Measurements from ENCODE around the gene GPATCH8. TPM values are rescaled to one million over a fixed set of nuclear protein-coding genes. Genes with fewer than 3 reads are reported as not detected.
A peak's percentile ranks its signal among the peaks of the same experiment; 100 is the strongest.
"Not testable (repeated sequence)": the region's sequence is repeated elsewhere in the genome, so short reads cannot be mapped to it uniquely, and the experiment has no call there.

The GPATCH8 gene
- total and polyA plus RNA-seq, 4 donors, result 36.0 to 42.0 (median 36.9) TPM

DNA sequence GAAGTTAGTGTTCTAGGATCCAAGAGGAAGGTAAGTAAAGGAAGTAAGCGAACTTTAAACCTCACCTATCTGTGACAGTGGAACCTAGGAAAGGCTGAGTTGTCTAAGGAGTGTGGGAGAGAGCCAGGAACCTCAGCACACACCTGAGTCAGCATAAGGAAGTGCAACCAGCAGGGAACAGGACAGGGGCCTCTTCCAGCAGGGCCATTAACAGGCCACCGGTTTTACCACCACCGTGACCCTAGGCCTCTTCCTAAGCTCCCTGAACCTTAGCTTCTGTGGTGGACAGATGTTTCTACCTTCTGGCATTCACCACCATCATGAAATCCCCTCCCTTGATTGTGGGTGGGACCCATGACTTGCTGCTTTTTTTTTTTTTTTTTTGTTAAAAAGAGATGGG is 26.7 kb upstream of the GPATCH8 start:
- DNase-seq (ENCODE audit: low read depth in 4 of 6, low spot score in 6 of 6), result no peak
- no peaks in the 10 kb centered on the region for H3K36me3 ChIP-seq (ENCODE audit: control insufficient read depth, insufficient read depth, low read length)
- no peaks in the 10 kb centered on the region for H3K27me3 ChIP-seq (ENCODE audit: control insufficient read depth, insufficient read depth, low read length)
- 90% methylated on average over 2 of the region's 3 CpGs for WGBS (ENCODE audit: insufficient coverage)
- H3K9me3 ChIP-seq (ENCODE audit: control insufficient read depth, insufficient read depth, low read length), result no peaks in the 10 kb centered on the region
- H3K4me3 ChIP-seq (ENCODE audit: low read depth, low read length), result no peak overlapping the region
- H3K27ac ChIP-seq (ENCODE audit: low read depth, low read length), result no peak overlapping the region
- peaks cover 11% of the 10 kb centered on the region for H3K4me1 ChIP-seq (ENCODE audit: control insufficient read depth, insufficient read depth, low read length)

DNA sequence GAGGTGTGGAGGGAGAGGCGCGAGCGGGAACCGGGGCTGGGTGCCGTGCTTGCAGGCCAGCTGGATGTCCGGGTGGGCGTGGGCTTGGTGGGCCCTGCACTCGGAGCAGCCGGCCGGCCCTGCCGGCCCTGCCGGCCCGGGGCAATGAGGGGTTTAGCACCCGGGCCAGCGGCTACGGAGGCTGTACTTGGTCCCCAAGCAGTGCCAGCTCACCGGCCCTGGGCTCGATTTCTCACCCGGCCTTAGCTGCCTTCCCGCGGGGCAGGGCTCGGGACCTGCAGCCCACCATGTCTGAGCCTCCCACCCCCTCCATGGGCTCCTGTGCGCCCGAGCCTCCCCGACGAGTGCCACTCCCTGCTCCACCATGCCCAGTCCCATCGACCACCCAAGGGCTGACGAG is 24.7 kb upstream of the GPATCH8 start:
- no peaks in the 10 kb centered on the region for H3K9me3 ChIP-seq (ENCODE audit: control insufficient read depth, insufficient read depth, low read length)
- no peak overlapping the region for H3K4me3 ChIP-seq (ENCODE audit: low read depth, low read length)
- H3K27ac ChIP-seq (ENCODE audit: low read depth, low read length), result no peak overlapping the region
- 94% methylated on average over 22 of the region's 28 CpGs for WGBS (ENCODE audit: insufficient coverage)
- no peaks in the 10 kb centered on the region for H3K27me3 ChIP-seq (ENCODE audit: control insufficient read depth, insufficient read depth, low read length)
- H3K36me3 ChIP-seq (ENCODE audit: control insufficient read depth, insufficient read depth, low read length), result no peaks in the 10 kb centered on the region
- H3K4me1 ChIP-seq (ENCODE audit: control insufficient read depth, insufficient read depth, low read length), result no peaks in the 10 kb centered on the region
- no peak for DNase-seq (ENCODE audit: low read depth in 4 of 6, low spot score in 6 of 6)

DNA sequence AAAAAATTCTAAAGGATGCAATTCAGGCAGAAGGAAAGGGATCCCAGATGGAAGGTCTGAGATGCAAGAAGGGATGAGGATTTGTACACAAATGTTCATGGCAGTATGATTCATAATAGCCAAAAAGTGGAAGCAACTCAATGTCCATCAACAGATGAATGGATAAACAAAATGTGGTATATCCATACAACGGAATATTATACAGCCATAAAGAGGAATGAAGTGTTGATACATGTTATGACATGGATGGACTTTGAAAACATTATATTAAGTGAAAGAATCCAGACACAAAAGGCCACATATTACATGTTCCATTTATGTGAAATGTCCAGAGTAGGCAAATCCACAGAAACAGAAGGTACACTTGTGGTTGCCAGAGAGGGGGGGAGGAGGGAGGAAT is 23.9 kb upstream of the GPATCH8 start:
- WGBS (ENCODE audit: insufficient coverage), result no CpG with 5 or more reads among the region's 1 CpG

DNA sequence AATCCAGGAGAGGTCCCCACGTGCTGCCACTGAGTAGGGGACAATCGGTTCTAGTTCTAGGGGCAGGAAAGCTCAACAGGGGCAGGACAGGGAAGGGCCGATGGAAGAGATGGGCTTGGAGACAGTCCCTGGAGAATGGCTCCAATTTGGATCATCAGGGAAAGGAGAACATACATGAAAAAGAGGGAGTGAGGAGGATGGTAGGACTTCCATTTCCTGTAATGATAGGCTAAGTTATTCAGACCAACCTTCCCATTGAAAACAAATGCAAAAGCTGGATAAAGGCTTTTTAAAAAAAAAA is 20.4 kb upstream of the GPATCH8 start:
- no peak for DNase-seq (ENCODE audit: low read depth in 4 of 6, low spot score in 6 of 6)
- 100% methylated on average over 2 of the region's 3 CpGs for WGBS (ENCODE audit: insufficient coverage)
- Histone ChIP-seq H3K4me1 (ENCODE audit: control insufficient read depth, insufficient read depth, low read length) (no peaks in the 10 kb centered on the region), H3K27ac (ENCODE audit: low read depth, low read length) (no peak overlapping the region), H3K4me3 (ENCODE audit: low read depth, low read length) (no peak overlapping the region), H3K36me3 (ENCODE audit: control insufficient read depth, insufficient read depth, low read length) (no peaks in the 10 kb centered on the region), H3K27me3 (ENCODE audit: control insufficient read depth, insufficient read depth, low read length) (no peaks in the 10 kb centered on the region), H3K9me3 (ENCODE audit: control insufficient read depth, insufficient read depth, low read length) (no peaks in the 10 kb centered on the region)

More for the DNA sequence above, 23.9 kb upstream of the GPATCH8 start:
- H3K36me3 ChIP-seq (ENCODE audit: control insufficient read depth, insufficient read depth, low read length), result no peaks in the 10 kb centered on the region
- no peak for DNase-seq (ENCODE audit: low read depth in 4 of 6, low spot score in 6 of 6)
- no peak overlapping the region for H3K27ac ChIP-seq (ENCODE audit: low read depth, low read length)
- no peaks in the 10 kb centered on the region for H3K9me3 ChIP-seq (ENCODE audit: control insufficient read depth, insufficient read depth, low read length)
- no peaks in the 10 kb centered on the region for H3K4me1 ChIP-seq (ENCODE audit: control insufficient read depth, insufficient read depth, low read length)
- no peak overlapping the region for H3K4me3 ChIP-seq (ENCODE audit: low read depth, low read length)
- H3K27me3 ChIP-seq (ENCODE audit: control insufficient read depth, insufficient read depth, low read length), result no peaks in the 10 kb centered on the region

DNA sequence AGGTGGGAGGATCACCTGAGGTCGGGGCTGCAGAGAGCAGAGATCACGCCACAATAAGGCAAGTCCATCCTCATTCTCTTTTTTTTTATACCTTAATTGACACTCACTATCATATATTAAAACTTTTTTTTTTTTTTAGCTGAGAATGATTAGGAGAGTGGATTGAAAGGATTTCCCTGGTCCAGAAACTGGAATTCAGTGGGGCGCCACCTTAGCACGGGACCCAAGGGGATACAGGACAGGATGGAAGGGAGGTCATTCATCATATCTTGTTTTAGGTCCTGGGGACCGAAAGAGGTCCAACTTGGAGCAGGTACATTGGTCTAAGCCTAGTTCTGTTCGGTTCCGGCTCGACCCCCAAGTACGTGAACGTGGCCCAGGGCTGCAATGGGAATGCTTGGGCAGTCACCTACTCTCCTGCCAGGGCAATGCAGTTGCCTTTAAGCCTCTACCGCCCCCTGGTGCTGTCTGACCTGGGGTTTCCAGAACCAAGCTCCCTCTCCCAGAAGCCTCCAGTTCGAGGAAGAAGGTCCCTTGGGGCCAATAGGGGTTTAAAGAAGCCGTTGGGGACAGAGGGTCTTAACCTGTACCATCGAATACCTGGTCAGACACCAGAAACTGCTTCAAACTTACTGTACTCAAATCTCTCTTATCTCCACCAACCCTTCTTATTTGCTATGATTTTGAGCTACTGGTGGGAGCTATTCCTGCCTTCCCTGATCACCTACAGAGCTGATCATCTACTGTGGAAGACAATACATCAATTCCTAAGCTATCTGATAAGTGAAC is 19.9 kb upstream of the GPATCH8 start:
- H3K4me3 ChIP-seq (ENCODE audit: low read depth, low read length), result no peak overlapping the region
- no peak for DNase-seq (ENCODE audit: low read depth in 4 of 6, low spot score in 6 of 6)
- no peaks in the 10 kb centered on the region for H3K27me3 ChIP-seq (ENCODE audit: control insufficient read depth, insufficient read depth, low read length)
- no peak overlapping the region for H3K27ac ChIP-seq (ENCODE audit: low read depth, low read length)
- 69% methylated on average over 9 of the region's 14 CpGs for WGBS (ENCODE audit: insufficient coverage)
- no peaks in the 10 kb centered on the region for H3K36me3 ChIP-seq (ENCODE audit: control insufficient read depth, insufficient read depth, low read length)
- H3K9me3 ChIP-seq (ENCODE audit: control insufficient read depth, insufficient read depth, low read length), result no peaks in the 10 kb centered on the region
- no peaks in the 10 kb centered on the region for H3K4me1 ChIP-seq (ENCODE audit: control insufficient read depth, insufficient read depth, low read length)

DNA sequence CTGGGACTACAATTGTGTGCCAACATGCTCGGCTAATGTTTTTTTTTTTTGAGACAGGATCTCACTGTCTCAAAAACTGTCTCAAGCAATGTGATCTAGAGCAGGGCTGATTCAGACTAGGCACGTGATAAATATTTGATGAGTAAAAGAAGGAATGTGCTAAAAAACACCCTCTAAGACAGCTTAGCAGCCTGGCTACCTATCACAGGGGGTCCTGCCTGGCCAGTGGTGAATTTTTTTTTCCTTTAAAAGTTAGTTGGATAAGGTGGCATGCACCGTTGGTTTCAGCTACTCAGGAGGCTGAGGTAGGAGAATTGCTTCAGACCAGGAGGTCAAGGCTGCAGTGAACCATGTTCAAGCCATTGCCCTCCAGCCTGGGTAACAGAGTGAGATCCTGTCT is 14.8 kb upstream of the GPATCH8 start:
- Histone ChIP-seq H3K36me3 (ENCODE audit: control insufficient read depth, insufficient read depth, low read length) (no peaks in the 10 kb centered on the region), H3K4me3 (ENCODE audit: low read depth, low read length) (no peak overlapping the region), H3K27me3 (ENCODE audit: control insufficient read depth, insufficient read depth, low read length) (no peaks in the 10 kb centered on the region), H3K4me1 (ENCODE audit: control insufficient read depth, insufficient read depth, low read length) (no peaks in the 10 kb centered on the region), H3K9me3 (ENCODE audit: control insufficient read depth, insufficient read depth, low read length) (no peaks in the 10 kb centered on the region), H3K27ac (ENCODE audit: low read depth, low read length) (no peak overlapping the region)
- DNase-seq (ENCODE audit: low read depth in 4 of 6, low spot score in 6 of 6), result no peak
- WGBS (ENCODE audit: insufficient coverage), result 61% methylated on average over 2 of the region's 3 CpGs

DNA sequence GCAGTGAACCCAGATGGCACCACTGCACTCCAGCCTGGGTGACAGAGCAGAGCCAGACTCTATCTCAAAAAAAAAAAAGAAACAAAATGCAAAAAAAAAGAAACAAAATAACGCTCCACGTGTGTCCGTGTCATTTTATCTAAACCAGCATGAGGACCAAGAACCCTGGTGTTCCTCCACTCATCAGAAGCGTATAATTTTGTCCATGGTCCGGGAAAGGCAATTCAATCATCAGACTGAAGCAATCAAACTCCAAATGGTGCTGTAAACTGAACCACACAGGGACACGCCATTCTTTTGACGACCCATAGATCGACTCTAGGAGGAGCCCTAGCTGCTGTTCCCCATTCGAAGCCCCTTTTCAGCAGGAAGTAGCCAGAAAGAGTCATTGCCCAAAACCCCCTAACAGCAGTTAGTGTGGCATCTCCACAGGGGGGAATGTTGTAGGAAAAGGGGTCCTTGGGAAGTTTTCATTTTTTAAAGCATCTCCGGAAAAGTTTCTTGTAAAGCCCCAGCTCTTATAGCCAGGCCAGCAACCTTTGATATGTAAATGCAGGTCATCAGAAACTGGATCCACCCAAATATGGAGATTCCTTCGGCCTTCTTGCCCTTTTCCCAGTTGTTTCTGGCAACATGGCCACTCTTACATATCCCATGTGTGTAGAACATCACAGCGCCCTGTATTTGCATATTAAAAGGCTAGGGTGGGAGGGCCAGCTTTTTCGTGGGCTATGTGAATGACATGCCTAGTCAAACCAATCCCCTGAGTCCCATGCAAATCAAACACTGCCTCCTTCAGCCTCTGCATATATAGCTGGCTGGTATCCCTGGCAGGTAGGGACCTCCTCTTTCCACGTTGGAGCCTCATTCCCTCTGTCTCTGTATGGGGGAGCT is 8.3 kb upstream of the GPATCH8 start:
- 23% methylated on average over 10 of the region's 14 CpGs for WGBS (ENCODE audit: insufficient coverage)
- DNase-seq (ENCODE audit: low read depth in 4 of 6, low spot score in 6 of 6), result peak in 2 of 6 donors; percentile 4 to 26
- H3K36me3 ChIP-seq (ENCODE audit: control insufficient read depth, insufficient read depth, low read length); H3K4me1 ChIP-seq (ENCODE audit: control insufficient read depth, insufficient read depth, low read length); H3K27me3 ChIP-seq (ENCODE audit: control insufficient read depth, insufficient read depth, low read length); H3K4me3 ChIP-seq (ENCODE audit: low read depth, low read length); H3K9me3 ChIP-seq (ENCODE audit: control insufficient read depth, insufficient read depth, low read length); H3K27ac ChIP-seq (ENCODE audit: low read depth, low read length): not testable (repeated sequence)

DNA sequence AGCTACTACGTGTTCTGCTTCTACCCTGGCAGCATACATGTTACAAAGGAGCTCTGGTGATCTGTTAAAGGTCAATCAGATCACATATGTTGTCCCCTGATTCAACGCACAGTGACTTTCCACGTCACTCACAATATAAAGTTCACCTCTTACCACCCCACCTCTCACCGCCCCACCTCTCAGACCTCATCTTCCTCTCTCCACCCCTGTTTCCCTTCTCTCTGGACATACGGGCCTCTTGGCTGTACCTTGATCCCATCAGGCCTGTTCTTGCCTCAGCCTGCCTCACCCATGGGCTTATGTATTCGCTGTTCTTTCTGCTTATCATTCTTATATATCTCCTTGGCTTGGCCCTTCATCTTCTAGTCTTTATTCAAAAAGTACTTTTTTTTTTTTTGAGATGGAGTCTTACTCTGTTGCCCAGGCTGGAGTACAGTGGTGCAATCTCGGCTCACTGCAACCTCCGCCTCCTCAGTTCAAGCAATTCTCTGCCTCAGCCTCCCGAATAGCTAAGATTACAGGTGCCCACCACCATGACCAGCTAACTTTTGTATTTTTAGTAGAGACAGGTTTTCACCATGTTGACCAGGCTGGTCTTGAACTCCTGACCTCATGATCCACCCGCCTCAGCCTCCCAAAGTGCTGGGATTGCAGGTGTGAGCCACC is 3.9 kb upstream of the GPATCH8 start:
- H3K4me1 ChIP-seq (ENCODE audit: control insufficient read depth, insufficient read depth, low read length); DNase-seq (ENCODE audit: low read depth in 4 of 6, low spot score in 6 of 6); H3K27me3 ChIP-seq (ENCODE audit: control insufficient read depth, insufficient read depth, low read length); H3K4me3 ChIP-seq (ENCODE audit: low read depth, low read length); H3K9me3 ChIP-seq (ENCODE audit: control insufficient read depth, insufficient read depth, low read length); H3K36me3 ChIP-seq (ENCODE audit: control insufficient read depth, insufficient read depth, low read length); H3K27ac ChIP-seq (ENCODE audit: low read depth, low read length): not testable (repeated sequence)
- 89% methylated on average over 6 of the region's 10 CpGs for WGBS (ENCODE audit: insufficient coverage)

DNA sequence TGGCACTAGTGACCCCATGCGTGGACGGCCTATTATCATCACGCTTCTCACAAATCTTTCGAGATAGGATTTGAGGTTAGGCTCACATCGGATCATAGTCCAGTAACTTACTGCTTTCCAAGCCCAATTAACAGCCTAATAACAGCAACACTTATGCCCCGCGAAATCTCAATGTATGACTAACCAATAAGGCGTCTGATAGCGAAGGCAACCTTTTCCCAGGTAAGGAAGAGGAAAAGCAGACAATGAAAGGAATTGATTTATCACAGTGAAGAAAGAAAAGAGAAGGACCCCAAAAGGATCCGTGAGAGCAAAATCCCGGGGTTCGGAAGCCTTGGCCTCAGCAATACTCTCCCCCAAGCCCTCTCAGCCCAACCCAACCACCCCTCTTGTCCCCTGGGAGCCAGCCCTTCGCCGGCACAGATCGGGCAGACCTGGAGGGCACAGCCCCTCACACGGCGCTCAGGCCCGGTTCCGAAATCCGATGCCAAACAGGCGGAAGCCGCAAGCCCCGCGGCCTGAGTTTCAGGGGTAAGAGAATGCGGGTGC is 534 bp downstream of the GPATCH8 start:
- H3K9me3 ChIP-seq (ENCODE audit: control insufficient read depth, insufficient read depth, low read length), result no peaks in the 10 kb centered on the region
- no peaks in the 10 kb centered on the region for H3K36me3 ChIP-seq (ENCODE audit: control insufficient read depth, insufficient read depth, low read length)
- peak overlapping the region; percentile 94 for H3K27ac ChIP-seq (ENCODE audit: low read depth, low read length)
- H3K4me3 ChIP-seq (ENCODE audit: low read depth, low read length), result peak overlapping the region; percentile 89
- 0% methylated on average over 13 of the region's 25 CpGs for WGBS (ENCODE audit: insufficient coverage)
- H3K4me1 ChIP-seq (ENCODE audit: control insufficient read depth, insufficient read depth, low read length), result peaks cover 9% of the 10 kb centered on the region
- peak in 4 of 6 donors; percentile 1 to 28 (median 13) for DNase-seq (ENCODE audit: low read depth in 4 of 6, low spot score in 6 of 6)
- H3K27me3 ChIP-seq (ENCODE audit: control insufficient read depth, insufficient read depth, low read length), result no peaks in the 10 kb centered on the region

Data from spinal cord (tissue), 10 donors.